CD4-positive, alpha-beta T cell (primary cell): Measurements from ENCODE around the gene HAUS2. TPM values are rescaled to one million over a fixed set of nuclear protein-coding genes. Genes with fewer than 3 reads are reported as not detected.

Source experiments
- ATAC-seq: fragments of 200-7000 bp; cut with Tn5 transposase; one replicate; pipeline ENCODE4 v1.10.0; 2022; ENCODE audit warnings: mild to moderate bottlenecking; ENCODE audit not compliant: poor library complexity
- CTCF ChIA-PET: fragments of 350-600 bp; sonication (Branson Sonifier 250); formaldehyde crosslinking; loops from one replicate; lab custom pipeline; 2021; ENCODE audit warnings: antibody characterized with exemption, inconsistent platforms; lab: Charles Lee
- POLR2A ChIA-PET: fragments of 350-600 bp; sonication (Branson Sonifier 250); formaldehyde crosslinking; loops from one replicate; lab custom pipeline; 2021; ENCODE audit warnings: antibody characterized with exemption, inconsistent platforms; lab: Charles Lee
- DNase-seq, 14 experiments: peaks; one replicate each; pipeline ENCODE4 v3.0.0-alpha.2; 2013 to 2020; ENCODE audit warnings: mixed read lengths in 2 of 14
- H3K27ac ChIP-seq, 2 donors: one replicate each; pipeline versions ENCODE4 v1.5.1 to v1.7.0; 2013; ENCODE audit warnings: low read length in 2 of 2, low read depth in 1 of 2, mild to moderate bottlenecking in 1 of 2
- H3K27me3 ChIP-seq, 2 experiments: 1 replicate in 1 of 2; 2 replicates in 1 of 2; pipeline versions ENCODE4 v1.6.1 to v1.7.0; 2013; ENCODE audit warnings: low read length in 2 of 2, control low read depth in 1 of 2, mild to moderate bottlenecking in 1 of 2, moderate library complexity in 1 of 2; ENCODE audit not compliant: insufficient read depth in 2 of 2, control insufficient read depth in 1 of 2
- H3K36me3 ChIP-seq: one replicate; pipeline ENCODE4 v1.6.1; 2013; ENCODE audit warnings: low read length, control low read depth; ENCODE audit not compliant: insufficient read depth
- H3K4me1 ChIP-seq: one replicate; pipeline ENCODE4 v1.6.1; 2013; ENCODE audit warnings: low read length, control low read depth; ENCODE audit not compliant: insufficient read depth
- H3K4me3 ChIP-seq: one replicate; pipeline ENCODE4 v1.5.1; 2013; ENCODE audit warnings: mild to moderate bottlenecking, low read length, moderate library complexity
- H3K9me3 ChIP-seq, 2 experiments: 1 replicate in 1 of 2; 2 replicates in 1 of 2; pipeline versions ENCODE4 v1.6.1 to v1.7.0; 2013; ENCODE audit warnings: low read length in 2 of 2, mild to moderate bottlenecking in 2 of 2, control low read depth in 1 of 2, moderate library complexity in 1 of 2; ENCODE audit not compliant: control insufficient read depth in 1 of 2, insufficient read depth in 1 of 2
- H3K27ac Mint-ChIP-seq: one replicate; pipeline ENCODE4 v1.8.0; 2020; ENCODE audit warnings: mixed read lengths
- H3K27me3 Mint-ChIP-seq: one replicate; pipeline ENCODE4 v1.8.0; 2021; ENCODE audit warnings: mixed read lengths
- H3K36me3 Mint-ChIP-seq: one replicate; pipeline ENCODE4 v1.8.0; 2021; ENCODE audit warnings: low read depth, mixed read lengths
- H3K4me1 Mint-ChIP-seq: one replicate; pipeline ENCODE4 v1.8.0; 2021; ENCODE audit warnings: low read depth, mixed read lengths
- H3K4me3 Mint-ChIP-seq: one replicate; pipeline ENCODE4 v1.8.0; 2020; ENCODE audit warnings: mild to moderate bottlenecking, mixed read lengths
- H3K9me3 Mint-ChIP-seq: one replicate; pipeline ENCODE4 v1.8.0; 2020; ENCODE audit warnings: mixed read lengths
- intact Hi-C, 2 experiments: fragments of 100-400 bp; cut with DNase I in 1 of 2; cut with micrococcal nuclease in 1 of 2; formaldehyde crosslinking; loops; one replicate each; pipeline versions ENCODE4 v1.15.1 to v1.9.0; 2023 to 2025; cut with DNase I, micrococcal nuclease
- total RNA-seq, 174 experiments: library from RNA in 2 of 174; stranded (reverse) in 2 of 174; gene quantifications; one replicate each; pipeline ENCODE4 v1.2.3 and lab custom pipeline; 2021 to 2026
- TF ChIP-seq, protein P1 (sequence below): fragments of 200-600 bp; IDR thresholded peaks from one replicate; pipeline ENCODE4 v1.8.0; 2022; ENCODE audit warnings: antibody characterized with exemption, mild to moderate bottlenecking

Gene HAUS2
- total RNA-seq, 2 experiments from 2014 or later = 23.0 to 28.2 TPM

- Mint-ChIP-seq H3K36me3 (peaks cover 50% of the 10 kb centered on the region), H3K27ac (no peak overlapping the region), H3K4me1 (no peaks in the 10 kb centered on the region), H3K4me3 (no peak overlapping the region), H3K9me3 (no peaks in the 10 kb centered on the region), H3K27me3 (no peaks in the 10 kb centered on the region)
- no peak overlapping the region for H3K4me3 ChIP-seq
- H3K4me1 ChIP-seq = no peaks in the 10 kb centered on the region
- intact Hi-C loops = loop anchor here in 1 of 2 experiments (10.0 kb wide), 1 partner anchor 131 kb away; no protein-coding TSS in a partner anchor
- no peak overlapping the region for H3K27ac ChIP-seq
- DNase-seq = no peak
- no peak for ATAC-seq
- POLR2A ChIA-PET = no interaction called here
- CTCF ChIA-PET = no interaction called here
- TF ChIP-seq, protein P1, sequence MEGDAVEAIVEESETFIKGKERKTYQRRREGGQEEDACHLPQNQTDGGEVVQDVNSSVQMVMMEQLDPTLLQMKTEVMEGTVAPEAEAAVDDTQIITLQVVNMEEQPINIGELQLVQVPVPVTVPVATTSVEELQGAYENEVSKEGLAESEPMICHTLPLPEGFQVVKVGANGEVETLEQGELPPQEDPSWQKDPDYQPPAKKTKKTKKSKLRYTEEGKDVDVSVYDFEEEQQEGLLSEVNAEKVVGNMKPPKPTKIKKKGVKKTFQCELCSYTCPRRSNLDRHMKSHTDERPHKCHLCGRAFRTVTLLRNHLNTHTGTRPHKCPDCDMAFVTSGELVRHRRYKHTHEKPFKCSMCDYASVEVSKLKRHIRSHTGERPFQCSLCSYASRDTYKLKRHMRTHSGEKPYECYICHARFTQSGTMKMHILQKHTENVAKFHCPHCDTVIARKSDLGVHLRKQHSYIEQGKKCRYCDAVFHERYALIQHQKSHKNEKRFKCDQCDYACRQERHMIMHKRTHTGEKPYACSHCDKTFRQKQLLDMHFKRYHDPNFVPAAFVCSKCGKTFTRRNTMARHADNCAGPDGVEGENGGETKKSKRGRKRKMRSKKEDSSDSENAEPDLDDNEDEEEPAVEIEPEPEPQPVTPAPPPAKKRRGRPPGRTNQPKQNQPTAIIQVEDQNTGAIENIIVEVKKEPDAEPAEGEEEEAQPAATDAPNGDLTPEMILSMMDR = no peak
- no peaks in the 10 kb centered on the region for H3K27me3 ChIP-seq
- no peaks in the 10 kb centered on the region for H3K9me3 ChIP-seq
- peaks cover 30% of the 10 kb centered on the region for H3K36me3 ChIP-seq
Measured at GRCh38 chr15:42523331-42523730, 25.3 kb upstream of the HAUS2 start.

DNA sequence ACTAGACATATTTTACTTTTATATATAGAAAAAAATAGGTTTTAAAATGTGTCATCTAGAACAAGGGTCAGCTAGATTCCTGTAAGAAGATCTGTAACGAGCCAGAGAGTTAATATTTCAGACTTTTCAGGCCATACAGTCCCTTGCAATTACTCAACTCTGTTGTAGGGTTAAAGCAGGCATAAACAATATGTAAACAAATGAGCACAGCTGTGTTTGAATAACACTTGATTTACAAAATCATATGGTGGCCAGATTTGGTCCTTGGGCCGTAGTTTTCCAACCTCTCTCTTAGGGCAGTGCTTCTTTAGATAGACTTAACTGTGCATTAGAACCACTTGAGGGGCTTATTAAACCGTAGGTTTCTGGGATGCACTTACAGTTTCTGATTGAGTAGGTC is 19.7 kb upstream of the HAUS2 start:
- H3K4me3 ChIP-seq = no peak overlapping the region
- no peaks in the 10 kb centered on the region for H3K9me3 ChIP-seq
- Mint-ChIP-seq H3K36me3 (peaks cover 60% of the 10 kb centered on the region), H3K27ac (no peak overlapping the region), H3K4me3 (no peak overlapping the region), H3K4me1 (no peaks in the 10 kb centered on the region), H3K9me3 (no peaks in the 10 kb centered on the region), H3K27me3 (no peaks in the 10 kb centered on the region)
- intact Hi-C loops = loop anchor here in 1 of 2 experiments (10.0 kb wide), 1 partner anchor 126 kb away; no protein-coding TSS in a partner anchor
- DNase-seq (no peak), ATAC-seq (no peak)
- no peak overlapping the region for H3K27ac ChIP-seq
- TF ChIP-seq, protein P1 = no peak
- ChIA-PET POLR2A (no interaction called here), CTCF (no interaction called here)
- no peaks in the 10 kb centered on the region for H3K27me3 ChIP-seq
- H3K36me3 ChIP-seq = peaks cover 37% of the 10 kb centered on the region
- no peaks in the 10 kb centered on the region for H3K4me1 ChIP-seq

DNA sequence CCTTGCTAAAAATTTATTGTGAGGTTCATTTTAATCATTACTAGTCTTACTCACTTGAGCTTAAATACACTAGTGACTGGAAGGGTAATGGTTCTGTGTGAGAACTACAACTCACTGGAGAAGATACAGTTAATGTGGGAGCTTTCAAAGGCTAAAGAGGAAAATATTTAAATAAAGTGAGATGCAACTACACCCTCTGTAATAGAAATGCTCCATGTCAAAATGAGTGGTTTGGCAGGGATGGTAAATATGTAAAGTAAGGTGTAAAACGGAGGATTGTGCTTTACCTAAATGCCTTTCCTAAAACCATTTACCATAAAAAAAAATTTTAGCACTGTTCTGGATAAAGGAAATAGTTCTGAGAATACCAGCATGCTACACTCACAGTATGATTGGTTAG is 15.4 kb upstream of the HAUS2 start:
- no peak for DNase-seq
- ChIA-PET POLR2A (no interaction called here), CTCF (no interaction called here)
- H3K27ac ChIP-seq = no peak overlapping the region
- H3K4me1 Mint-ChIP-seq = no peaks in the 10 kb centered on the region
- no peak overlapping the region for H3K27ac Mint-ChIP-seq
- intact Hi-C loops = no loop called here
- no peak for ATAC-seq
- peaks cover 51% of the 10 kb centered on the region for H3K36me3 Mint-ChIP-seq
- peaks cover 31% of the 10 kb centered on the region for H3K36me3 ChIP-seq
- H3K4me3 ChIP-seq = no peak overlapping the region
- no peak overlapping the region for H3K4me3 Mint-ChIP-seq
- TF ChIP-seq, protein P1 = no peak
- no peaks in the 10 kb centered on the region for H3K9me3 ChIP-seq
- no peaks in the 10 kb centered on the region for H3K27me3 ChIP-seq
- no peaks in the 10 kb centered on the region for H3K9me3 Mint-ChIP-seq
- H3K27me3 Mint-ChIP-seq = no peaks in the 10 kb centered on the region
- H3K4me1 ChIP-seq = no peaks in the 10 kb centered on the region
